KMS-11 (cell line): ENCODE data around the gene GNRHR.

Experiments used
- H2AFZ ChIP-seq: fragments of 200-600 bp; sonication (generic); 2 replicates; pipeline ENCODE4 v1.6.1; 2016; ENCODE audit warnings: antibody characterized with exemption, mixed run types, low read depth
- H3K27ac ChIP-seq: fragments of 200-600 bp; sonication (generic); 2 replicates; pipeline ENCODE4 v1.6.1; 2016; ENCODE audit warnings: mild to moderate bottlenecking, mixed run types
- H3K27me3 ChIP-seq: fragments of 200-600 bp; sonication (generic); 2 replicates; pipeline ENCODE4 v1.6.1; 2017; ENCODE audit warnings: mild to moderate bottlenecking, low read depth, mixed run types, moderate library complexity; ENCODE audit not compliant: insufficient read depth
- H3K36me3 ChIP-seq: fragments of 200-600 bp; sonication (generic); 2 replicates; pipeline ENCODE4 v1.6.1; 2017; ENCODE audit warnings: mild to moderate bottlenecking, mixed run types; ENCODE audit not compliant: insufficient read depth
- H3K4me1 ChIP-seq: fragments of 200-600 bp; sonication (generic); 2 replicates; pipeline ENCODE4 v1.6.1; 2016; ENCODE audit warnings: mild to moderate bottlenecking, low read depth, mixed run types; ENCODE audit not compliant: poor library complexity, severe bottlenecking
- H3K4me2 ChIP-seq: fragments of 200-600 bp; sonication (generic); 2 replicates; pipeline ENCODE4 v1.7.0; 2016; ENCODE audit warnings: mild to moderate bottlenecking, mixed run types
- H3K4me3 ChIP-seq: fragments of 200-600 bp; sonication (generic); IDR thresholded peaks from 2 replicates; pipeline ENCODE4 v1.6.1; 2017; ENCODE audit warnings: low read depth, low read length, mixed read lengths; ENCODE audit not compliant: insufficient read depth
- H3K79me2 ChIP-seq: fragments of 200-600 bp; sonication (generic); 2 replicates; pipeline ENCODE4 v1.6.1; 2016; ENCODE audit warnings: low read depth, mixed run types; ENCODE audit not compliant: insufficient read depth
- H3K9ac ChIP-seq: fragments of 200-600 bp; sonication (generic); 2 replicates; pipeline ENCODE4 v1.6.1; 2016; ENCODE audit warnings: mild to moderate bottlenecking, mixed run types
- H4K20me1 ChIP-seq: fragments of 200-600 bp; sonication (generic); 2 replicates; pipeline ENCODE4 v1.6.1; 2016; ENCODE audit warnings: mild to moderate bottlenecking, mixed run types; ENCODE audit not compliant: insufficient read depth
- CTCF ChIP-seq: fragments of 200-600 bp; sonication (generic); conservative IDR thresholded peaks from 2 replicates; pipeline ENCODE4 v1.6.1; 2017; ENCODE audit warnings: low read depth, mild to moderate bottlenecking, antibody characterized with exemption, low read length, moderate library complexity, mixed read lengths

The GNRHR gene

GRCh38 chr4:67704843-67705242 lies 49.3 kb downstream of the GNRHR start:
- Histone ChIP-seq H4K20me1 (no peaks in the 10 kb centered on the region), H3K36me3 (no peaks in the 10 kb centered on the region), H3K4me2 (no peak overlapping the region), H2AFZ (no peak overlapping the region), H3K27me3 (no peaks in the 10 kb centered on the region), H3K4me1 (peaks cover 12% of the 10 kb centered on the region), H3K4me3 (no peak overlapping the region), H3K79me2 (peaks cover 22% of the 10 kb centered on the region), H3K27ac (no peak overlapping the region), H3K9ac (no peak overlapping the region)
- TF ChIP-seq CTCF, result no peak

GRCh38 chr4:67702166-67702565 lies 52.0 kb downstream of the GNRHR start:
- Histone ChIP-seq H3K4me3 (no peak overlapping the region), H3K27me3 (no peaks in the 10 kb centered on the region), H4K20me1 (no peaks in the 10 kb centered on the region), H3K9ac (no peak overlapping the region), H3K4me2 (peak overlapping the region; percentile 89), H3K27ac (peak overlapping the region; percentile 69; the same call in 1 of the 2 replicates), H2AFZ (peak overlapping the region; percentile 74; the same call in 1 of the 2 replicates), H3K4me1 (peaks cover 21% of the 10 kb centered on the region), H3K36me3 (no peaks in the 10 kb centered on the region), H3K79me2 (peaks cover 27% of the 10 kb centered on the region)
- no peak for TF ChIP-seq CTCF

- Histone ChIP-seq H3K79me2 (peaks cover 31% of the 10 kb centered on the region), H3K4me2 (peak overlapping the region; percentile 89), H4K20me1 (no peaks in the 10 kb centered on the region), H3K27me3 (no peaks in the 10 kb centered on the region), H3K36me3 (no peaks in the 10 kb centered on the region), H3K27ac (peak overlapping the region; percentile 69), H2AFZ (peak overlapping the region; percentile 74), H3K4me1 (peaks cover 23% of the 10 kb centered on the region), H3K9ac (peak overlapping the region; percentile 73; the same call in 1 of the 2 replicates), H3K4me3 (no peak overlapping the region)
- no peak for TF ChIP-seq CTCF
Observed at GRCh38 chr4:67701517-67701850, 52.7 kb downstream of the GNRHR start.

- no peaks in the 10 kb centered on the region for H3K27me3 ChIP-seq
- H4K20me1 ChIP-seq, result no peaks in the 10 kb centered on the region
- TF ChIP-seq CTCF, result peak; percentile 73
- H3K4me1 ChIP-seq, result peaks cover 24% of the 10 kb centered on the region
- H2AFZ ChIP-seq, result peak within 1 kb of the TSS; percentile 74
- H3K9ac ChIP-seq, result peak within 1 kb of the TSS; percentile 73
- H3K27ac ChIP-seq, result peak within 1 kb of the TSS; percentile 69
- peaks cover 31% of the 10 kb centered on the region for H3K79me2 ChIP-seq
- no peaks in the 10 kb centered on the region for H3K36me3 ChIP-seq
- peak within 1 kb of the TSS; percentile 89 for H3K4me2 ChIP-seq
- H3K4me3 ChIP-seq, result no peak within 1 kb of the TSS
Observed at GRCh38 chr4:67700738-67701516, 53.3 kb downstream of the GNRHR start, which contains the start of gene UBA6. UBA6 (minus strand) TSS chr4:67701155; CDS start chr4:67701119, 36 bp downstream.
